Right kidney (tissue), 1 donor: ENCODE results near the gene RASGRP3.

Experiments used
- DNase-seq: peaks from one replicate; pipeline ENCODE4 v3.0.0-alpha.2; 2016

Gene RASGRP3

DNA sequence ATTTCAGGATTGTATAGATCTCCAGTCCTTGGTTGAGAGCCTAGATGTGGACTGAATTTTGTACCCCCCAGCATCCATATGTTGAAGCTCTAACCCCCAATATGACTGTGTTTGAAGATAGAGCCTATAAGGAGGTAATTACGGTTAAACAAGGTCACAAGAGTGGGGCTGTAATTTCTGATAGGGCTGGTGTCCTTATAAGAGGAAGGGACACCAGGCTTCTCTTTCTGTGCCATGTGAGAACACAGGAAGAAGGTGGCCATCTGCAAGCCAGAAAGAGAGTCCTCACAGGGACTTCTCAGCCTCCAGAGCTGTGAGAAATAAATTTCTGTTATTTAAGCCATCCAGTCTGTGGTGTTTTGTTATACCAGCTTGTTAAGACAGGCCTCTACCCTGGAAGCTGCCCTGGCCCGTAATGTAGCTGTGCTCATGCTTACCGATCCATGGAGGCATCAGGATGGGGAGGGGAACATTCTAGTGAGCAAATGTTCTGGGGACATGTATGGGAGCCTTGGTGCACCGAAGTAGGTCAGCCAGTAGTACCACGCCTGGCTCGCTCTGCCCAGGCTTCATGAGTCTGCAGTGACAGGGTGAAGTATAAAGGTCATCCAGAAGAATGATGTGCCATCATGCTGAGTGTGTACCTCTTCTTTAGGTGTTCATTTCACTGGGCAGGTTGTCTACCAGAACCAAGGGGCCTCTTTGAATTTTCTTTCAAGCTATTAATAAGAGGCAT, 16.1 kb downstream of the RASGRP3 start:
- DNase-seq: no peak

DNA sequence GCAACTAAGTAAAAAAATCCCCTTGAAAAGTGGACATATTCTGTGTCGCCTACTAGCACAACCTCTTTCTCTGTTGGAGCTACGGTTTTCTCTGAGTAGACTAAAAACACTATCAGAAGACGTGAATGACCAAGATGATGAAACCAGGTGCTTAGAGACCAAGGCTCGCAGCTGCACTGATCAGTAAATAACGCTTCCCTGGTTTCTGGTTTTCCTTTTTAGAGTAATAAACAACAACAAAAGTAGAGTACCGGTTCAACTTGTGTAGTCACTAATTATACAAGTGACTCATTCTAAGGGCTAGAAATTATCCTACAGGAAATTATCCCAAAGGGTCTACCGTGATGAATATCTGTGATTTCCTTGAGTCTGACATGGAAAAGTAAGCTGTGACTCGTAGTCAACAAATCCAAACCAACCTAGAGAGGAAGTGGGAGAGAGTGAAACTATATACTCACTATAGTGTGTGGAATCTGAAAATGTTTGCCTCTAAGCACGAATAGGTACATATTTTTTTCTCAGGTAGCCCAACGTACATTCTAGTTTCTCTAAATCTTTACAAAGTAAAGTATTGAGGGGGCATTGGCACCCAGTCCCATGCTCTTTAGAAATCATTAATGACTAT, 17.8 kb downstream of the RASGRP3 start:
- DNase-seq: no peak

DNA sequence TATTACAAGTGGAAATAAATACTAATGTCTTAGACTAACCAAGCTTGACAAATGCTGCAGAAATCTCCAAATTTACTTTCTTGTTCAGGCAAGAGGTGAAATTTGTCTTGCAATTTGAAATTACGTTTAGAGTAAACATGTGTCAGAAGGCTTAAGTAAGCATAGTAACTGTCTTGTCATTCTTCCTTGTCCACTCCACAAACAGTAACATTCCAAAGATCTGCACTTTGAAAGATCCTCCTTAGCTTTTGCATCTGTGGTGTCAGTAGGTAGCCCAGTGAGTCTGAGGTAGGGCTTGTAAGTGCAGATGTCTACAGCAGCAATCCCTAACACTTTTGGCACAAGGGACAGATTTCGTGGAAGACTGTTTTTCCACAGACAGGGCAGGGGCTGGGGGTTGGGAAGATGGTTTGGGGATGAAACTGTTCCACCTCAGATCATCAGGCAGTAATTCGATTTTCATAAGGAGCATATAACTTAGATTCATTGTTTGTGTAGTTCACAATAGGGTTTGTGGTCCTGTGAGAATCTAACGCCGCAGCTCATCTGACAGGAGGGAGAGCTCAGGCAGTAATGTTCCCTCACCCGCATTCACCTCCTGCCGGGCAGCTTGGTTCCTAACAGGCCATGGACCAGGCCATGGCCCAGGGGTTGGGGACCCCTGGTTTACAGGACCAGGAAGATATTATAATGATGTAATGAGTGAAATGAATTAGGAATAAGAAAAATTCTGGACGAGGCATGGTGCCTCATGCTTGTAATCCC, 18.6 kb downstream of the RASGRP3 start:
- DNase-seq: no peak

DNA sequence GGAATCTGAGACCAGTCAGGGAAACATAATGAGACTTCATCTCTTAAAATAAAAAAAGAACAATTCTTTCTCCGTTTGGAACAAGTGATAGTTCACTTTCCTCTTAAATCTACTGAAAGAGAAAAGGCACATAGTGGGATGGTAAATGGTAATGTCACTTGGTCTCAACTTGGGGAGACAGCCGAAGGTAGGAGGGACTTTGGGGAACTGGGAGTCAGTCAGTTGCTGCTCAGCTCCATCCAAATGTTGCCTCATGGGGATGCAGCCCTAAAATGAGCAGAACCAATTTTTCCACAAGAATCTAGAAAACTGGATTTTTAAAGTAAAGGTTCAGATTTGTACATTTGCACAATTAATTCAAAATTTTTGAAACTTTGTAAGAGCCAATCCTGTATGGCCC, 19.2 kb downstream of the RASGRP3 start:
- DNase-seq: no peak

DNA sequence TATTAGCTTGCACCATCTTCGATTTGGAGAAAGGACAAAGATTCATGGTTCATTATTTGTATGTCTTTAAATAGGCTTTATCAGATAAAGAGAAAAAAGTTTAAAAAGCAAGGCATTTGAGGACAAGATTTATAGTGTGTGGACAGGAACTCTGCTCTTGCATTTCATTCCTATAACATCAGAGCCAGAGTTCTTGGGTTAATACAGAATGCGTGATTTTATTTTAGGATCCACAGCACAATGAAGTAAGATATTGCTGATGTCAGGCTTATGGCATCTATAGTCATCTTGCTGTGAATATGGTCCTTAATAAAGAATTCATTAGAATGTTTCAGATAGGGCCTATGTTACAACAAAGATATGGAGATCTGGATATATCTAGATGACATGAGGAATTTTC, 19.7 kb downstream of the RASGRP3 start:
- no peak for DNase-seq

DNA sequence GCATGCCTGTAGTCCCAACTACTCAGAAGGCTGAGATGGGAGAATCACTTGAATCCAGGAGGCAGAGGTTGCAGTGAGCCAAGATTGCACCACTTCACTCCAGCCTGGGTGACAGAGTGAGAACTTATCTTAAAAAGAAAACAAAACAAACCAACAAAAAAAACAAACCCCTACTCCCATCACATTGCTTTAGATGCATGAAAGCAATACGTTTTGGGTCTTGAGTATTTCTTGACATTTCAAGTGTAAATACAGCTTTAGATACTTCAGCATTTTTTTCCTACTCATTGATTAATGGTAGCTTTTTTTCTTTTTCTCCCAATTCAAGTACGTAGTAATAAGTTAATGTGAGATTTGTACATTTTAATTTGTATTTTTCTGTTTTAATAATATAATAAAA, 20.3 kb downstream of the RASGRP3 start:
- DNase-seq: no peak

DNA sequence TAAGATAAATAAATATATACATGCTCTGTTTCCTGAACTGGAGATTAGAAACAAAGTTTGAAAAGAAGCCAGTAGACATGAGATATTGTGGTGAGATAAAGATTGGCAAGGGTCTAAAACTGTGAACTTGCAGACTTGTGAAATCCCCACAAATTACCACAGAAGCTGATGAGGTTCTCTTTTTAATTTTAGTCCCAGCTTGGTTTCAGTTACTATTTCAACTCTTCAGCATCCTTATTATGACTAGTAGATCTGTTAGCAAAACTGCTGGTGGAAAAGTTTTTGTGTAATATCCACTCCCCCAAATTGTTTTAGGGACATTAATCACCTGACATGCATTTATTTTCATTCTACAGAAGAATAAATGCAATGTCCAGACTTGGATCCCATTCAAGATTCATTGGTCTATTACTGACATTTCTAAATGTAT, 20.8 kb downstream of the RASGRP3 start:
- DNase-seq: no peak

DNA sequence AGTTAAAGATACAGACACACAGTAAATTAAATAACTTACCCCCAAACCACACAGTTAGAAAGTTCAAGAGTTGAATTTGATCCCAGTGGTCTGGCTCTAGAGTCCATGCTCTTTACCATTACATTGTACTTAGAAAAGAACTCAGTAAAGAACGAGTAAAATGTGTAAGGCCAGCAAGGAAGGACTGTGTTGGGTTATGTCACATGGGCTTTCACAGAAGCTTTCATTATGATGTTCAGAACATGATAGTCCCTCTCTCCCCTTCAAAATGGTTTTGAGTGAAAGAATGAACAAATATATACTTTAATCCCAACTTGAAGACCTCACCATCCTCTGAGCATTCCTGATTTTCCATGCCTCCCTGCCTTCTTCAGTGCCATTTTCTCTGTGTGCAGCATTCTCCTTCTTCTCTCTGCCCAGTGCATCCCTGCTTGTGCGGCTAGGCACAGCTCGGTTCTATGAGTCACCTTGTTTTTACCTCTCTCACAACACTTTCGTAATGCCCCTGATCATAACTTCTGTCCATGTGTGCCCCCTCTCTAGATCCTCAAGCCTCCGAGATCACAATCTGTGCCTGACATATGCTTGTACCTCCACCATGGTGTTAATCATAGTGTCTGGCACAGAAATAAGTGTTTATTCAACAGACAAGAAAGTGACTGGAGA, 22.0 kb downstream of the RASGRP3 start:
- DNase-seq: no peak

DNA sequence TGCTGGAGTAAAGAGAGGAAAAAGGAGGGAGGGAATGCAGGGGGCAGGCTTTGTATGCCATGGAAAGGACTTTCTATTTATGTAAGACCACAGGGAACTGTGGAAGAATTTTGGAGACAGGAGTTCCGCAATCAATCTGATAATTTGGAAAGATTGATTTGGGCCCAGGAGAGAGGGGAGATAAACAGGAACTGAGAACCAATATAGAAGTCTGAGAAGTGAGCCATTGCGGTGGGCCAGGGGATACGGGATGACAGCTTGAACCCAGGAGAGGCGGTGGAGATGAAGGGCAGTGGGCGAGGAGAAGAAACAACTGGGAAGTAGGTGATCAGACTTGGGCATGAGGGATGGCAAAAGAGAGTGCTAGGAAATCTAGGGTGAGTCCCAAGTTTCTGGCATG, 23.7 kb downstream of the RASGRP3 start:
- no peak for DNase-seq

DNA sequence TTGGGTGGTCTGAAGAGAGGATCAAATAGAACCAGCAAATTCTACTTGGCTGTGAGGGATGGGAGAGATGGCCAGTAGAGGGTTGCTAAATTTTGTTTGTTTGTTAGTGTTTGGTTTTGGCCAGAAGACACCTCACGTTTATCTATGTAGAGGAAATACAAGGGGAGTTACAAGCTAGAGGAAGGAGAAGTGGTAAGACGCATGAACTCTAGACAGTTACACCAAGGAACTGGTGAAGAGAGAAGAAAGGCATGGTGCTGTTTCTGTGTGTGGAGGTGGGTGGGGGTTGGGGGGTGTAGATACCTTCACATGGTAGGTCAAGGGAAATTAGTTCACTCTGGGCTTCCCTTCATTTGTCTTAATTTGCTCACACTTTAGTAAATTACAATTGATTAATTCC, 25.6 kb downstream of the RASGRP3 start:
- no peak for DNase-seq

DNA sequence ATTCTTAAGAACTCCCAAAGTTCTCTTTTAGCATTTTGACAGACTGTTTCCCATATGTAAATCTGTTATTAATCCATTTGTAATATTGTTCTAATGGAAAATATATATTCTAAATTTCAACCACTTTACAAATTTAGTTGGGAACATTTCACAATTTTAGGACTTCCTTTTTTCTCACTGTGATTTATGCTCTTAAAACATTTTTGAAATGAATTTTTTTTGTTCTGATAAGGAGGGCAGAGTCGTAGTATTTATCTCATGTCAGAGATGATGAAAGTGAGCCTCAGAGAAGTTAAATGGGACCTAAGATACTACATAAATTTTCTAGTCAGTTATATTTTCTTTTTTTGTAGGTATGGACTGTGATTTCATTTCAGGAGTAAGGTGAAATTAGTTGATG, 26.6 kb downstream of the RASGRP3 start:
- DNase-seq: no peak

DNA sequence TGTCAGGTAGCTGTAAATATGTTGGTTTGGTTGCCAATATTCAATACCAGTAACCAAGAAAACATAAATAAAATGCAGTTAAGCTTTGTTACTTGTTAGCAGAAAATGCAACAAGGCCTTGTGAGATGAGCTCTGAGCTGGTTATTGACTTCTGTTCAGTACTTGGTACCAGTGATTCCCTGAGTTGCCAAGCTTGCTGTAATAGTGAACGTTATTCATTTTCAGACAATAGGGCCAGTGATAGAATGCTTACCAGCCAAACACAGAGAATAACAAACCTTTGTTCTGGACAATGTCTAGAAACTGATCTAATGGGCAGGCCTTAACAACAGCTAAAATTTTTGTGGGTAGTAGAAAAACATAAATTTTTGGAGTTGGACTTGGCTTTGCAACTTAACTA, 29.5 kb downstream of the RASGRP3 start:
- DNase-seq: no peak

DNA sequence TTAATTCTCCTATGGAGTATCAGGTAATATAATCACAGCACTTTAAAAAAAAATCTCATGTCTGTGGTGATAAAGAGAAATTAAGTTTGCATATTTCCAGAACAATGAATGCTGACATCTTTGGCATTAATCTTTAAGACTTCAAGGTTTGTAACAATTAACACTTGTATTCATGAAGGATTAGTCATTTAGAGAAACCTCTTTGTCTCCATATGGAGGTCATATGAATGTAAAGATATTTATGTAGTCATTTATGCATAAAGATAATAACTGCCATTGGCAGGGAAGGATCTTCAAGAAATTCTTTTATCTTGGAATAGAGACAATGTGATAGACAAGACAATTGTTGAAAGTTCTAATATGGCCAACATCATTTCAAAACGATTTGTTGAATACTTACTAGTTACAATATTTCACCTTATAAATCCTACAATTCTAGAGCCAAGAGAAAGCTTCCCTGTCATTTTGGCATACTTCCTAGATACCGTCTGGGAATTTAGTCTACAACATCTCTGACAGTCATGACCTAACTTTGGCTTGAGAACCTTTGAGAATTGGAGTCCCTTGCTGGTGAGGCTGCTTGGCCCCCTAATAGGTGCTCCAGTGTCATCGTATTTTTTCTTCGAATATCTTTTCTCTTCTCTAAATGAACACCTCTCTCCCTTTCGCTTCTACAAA, 33.6 kb downstream of the RASGRP3 start:
- no peak for DNase-seq

DNA sequence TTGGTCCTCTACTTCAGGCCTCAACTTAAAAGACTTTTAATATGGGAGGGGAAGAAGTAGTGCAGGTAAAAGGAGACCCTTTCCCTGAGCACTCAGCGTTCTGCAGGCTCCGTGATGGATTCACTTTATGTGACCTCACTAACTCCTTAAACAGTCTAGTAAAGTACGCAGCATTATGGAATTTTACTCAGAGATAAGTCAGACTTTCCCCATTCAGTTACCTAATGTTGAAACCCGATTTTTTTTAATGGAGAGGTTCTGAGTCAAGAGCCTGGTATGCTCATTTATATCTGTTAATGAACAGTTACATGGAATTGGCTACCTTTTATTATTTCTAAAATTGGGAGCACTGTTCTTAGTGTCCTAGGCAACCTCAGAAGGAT, 34.1 kb downstream of the RASGRP3 start:
- no peak for DNase-seq

DNA sequence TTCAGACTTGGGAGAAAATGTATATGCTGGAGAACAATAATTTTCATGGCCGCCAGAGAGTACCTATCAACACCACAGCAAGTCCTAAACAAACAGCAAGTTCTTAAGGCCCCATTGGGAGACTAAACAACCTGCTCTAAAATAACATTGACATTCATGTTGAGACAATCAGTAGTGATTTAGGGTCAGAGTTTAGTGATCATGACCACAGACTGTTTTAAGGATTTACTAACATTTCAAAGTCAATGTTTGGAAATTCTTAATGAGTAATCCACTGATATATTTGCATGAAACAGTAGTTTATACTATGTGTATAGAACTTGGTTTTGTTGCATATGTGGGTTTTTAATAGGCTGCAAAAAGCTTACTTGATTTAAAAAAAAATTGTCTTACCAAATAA, 34.7 kb downstream of the RASGRP3 start:
- no peak for DNase-seq

DNA sequence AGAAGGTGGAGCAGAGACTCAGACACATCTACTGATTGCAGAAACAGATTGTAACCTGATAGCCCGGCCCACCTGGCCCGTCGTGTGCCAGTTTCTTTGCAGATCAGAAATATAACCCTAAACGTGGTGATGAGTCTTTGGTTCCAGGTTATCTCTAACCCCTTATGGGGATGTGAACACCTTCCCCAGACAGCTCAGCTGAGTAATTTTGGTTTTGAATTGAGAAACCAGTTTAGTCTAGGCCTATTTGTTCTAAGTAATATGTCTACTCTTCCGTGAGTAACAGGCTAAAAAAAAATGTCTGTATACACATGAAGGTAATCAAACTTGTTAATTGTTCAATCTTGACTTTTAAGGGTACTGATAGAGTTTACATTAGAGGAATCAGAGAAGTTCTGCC, 35.7 kb downstream of the RASGRP3 start:
- no peak for DNase-seq

DNA sequence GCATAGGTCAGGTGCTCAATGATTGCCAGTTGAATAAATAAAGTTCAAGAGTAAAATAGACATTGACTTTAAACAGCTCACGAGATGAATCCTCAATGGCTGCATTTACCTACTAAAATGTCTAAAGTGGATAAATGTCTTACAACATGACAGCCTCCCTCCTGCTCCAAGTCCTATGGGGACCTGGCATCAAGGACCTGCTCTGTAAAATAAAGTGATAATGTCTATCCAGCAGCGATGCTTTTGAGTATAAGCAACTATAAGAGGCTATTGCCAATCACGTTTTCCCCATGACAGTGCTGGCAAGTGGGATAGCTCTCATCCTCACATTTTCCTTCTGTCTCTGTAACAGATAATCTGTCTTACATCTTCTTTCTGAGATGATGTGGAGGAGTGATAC, 37.0 kb downstream of the RASGRP3 start:
- DNase-seq: no peak

DNA sequence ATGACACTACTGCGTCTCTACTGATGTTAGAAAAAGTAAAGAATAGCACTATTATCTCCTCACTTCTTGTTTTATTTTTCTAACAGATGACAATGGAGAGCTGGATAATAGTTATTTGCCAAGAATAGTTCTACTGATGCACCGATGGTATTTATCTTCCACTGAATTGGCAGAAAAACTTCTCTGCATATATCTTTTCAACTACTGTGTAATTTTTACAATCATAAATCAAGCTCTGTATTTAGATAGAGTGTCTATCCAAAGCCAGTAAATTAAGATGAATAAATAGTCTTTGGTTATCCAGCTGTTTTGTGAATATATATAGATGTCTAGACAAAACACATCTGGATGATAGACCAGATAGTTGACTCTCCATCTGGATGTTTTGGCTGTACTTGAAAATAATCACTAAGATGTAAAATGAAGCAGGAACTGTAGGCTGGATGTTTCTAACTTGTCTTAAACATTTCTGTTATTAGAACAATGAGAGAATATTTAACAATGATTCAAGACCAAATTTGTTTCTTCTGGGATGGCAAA, 40.1 kb downstream of the RASGRP3 start:
- DNase-seq: no peak

DNA sequence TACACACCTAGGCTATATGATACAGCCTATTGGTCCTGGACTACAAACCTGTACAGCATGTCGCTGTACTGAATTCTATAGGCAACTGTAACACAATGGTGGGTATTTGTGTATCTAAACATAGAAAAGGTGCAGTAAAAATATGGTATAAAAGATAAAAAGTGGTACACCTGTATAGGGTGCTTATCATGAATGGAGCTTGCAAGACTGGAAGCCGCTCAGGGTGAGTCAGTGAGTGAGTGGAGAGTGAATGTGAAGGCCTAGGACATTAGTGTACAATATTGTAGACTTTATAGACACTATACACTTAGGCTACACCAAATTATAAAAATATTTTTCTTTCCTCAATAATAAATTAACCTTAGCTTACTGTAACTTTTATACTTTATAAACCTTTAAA, 41.8 kb downstream of the RASGRP3 start:
- no peak for DNase-seq

DNA sequence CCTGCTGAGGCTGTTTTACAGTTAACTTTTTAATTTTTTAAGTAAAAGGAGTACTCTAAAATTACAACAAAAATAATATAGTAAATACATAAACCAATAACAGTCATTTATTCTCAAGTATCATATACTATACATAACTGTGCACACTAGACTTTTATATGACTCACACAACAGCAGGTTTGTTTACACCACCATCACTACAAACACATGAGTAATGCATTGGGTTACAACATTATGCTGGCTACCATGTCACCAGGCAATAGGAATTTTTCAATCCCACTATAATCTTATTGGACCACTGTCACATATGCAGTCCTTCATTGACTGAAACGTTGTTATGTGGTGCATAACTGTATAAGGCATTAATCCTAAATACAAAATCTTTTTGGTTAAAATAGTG, 42.5 kb downstream of the RASGRP3 start:
- no peak for DNase-seq

DNA sequence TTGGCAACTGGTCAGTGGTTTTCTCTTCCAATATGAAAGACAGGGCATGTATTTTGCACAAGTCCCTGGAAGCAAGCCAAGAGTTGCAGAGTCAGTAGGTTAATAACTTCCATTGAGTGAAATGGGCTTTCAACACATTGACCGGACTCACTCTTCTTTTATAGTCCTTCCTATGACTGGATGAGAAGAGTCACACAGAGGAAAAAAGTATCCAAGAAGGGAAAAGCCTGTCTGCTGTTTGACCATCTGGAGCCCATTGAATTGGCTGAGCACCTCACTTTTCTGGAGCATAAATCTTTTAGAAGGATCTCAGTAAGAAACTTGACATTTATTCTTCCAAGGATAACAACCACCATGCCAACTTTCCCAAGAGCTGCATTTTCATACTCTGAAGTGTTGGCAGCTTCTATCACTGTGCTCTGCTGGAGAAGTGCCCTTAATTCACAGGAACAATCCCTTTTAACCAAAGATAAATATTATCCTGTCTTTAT, 45.4 kb downstream of the RASGRP3 start:
- peak; percentile 35 for DNase-seq

DNA sequence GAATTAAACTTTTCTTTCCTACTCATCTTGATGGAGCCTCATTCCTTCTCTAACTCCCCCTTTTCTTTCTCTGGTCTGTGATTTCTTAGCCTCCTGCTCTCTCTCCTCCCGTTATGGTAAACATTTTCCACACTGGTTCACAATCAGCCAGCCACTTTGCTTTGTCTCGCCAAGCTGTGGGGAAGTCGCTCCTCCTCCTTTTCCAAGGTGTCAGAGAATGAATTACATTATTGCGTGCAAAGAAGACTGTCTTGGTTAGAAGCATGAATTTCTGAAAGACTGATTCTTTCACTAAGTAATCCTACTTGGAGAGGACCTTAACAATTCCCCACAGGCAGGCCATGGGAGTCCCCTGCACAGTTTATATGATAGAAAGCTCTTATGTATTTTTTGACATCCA, 46.1 kb downstream of the RASGRP3 start:
- peak; percentile 12 for DNase-seq
